Lung (tissue), 12 donors: Measurements from ENCODE around the gene KDM4C. TPM values are rescaled to one million over a fixed set of nuclear protein-coding genes. Genes with fewer than 3 reads are reported as not detected.

Experiments
- ATAC-seq: fragments of 200-7000 bp; cut with Tn5 transposase; one replicate; pipeline ENCODE4 v1.9.1; 2020; ENCODE audit warnings: moderate number of reproducible peaks; ENCODE audit not compliant: insufficient read depth, low FRiP score
- DNase-seq, 3 donors: peaks; one replicate each; pipeline ENCODE4 v3.0.0-alpha.2; 2013 to 2017
- H3K27ac ChIP-seq, 2 donors: one replicate each; pipeline ENCODE4 v1.5.1; 2013; ENCODE audit warnings: mild to moderate bottlenecking in 2 of 2, moderate library complexity in 2 of 2, control low read depth in 1 of 2, inconsistent platforms in 1 of 2, low read depth in 1 of 2, low read length in 1 of 2
- H3K27me3 ChIP-seq, 3 donors: one replicate each; pipeline ENCODE4 v1.5.1; 2013; ENCODE audit warnings: low read length in 2 of 3; ENCODE audit not compliant: control insufficient read depth in 3 of 3, insufficient read depth in 3 of 3
- H3K36me3 ChIP-seq, 4 donors: one replicate each; pipeline ENCODE4 v1.5.1; 2013; ENCODE audit warnings: low read length in 4 of 4, mild to moderate bottlenecking in 1 of 4, moderate library complexity in 1 of 4; ENCODE audit not compliant: control insufficient read depth in 4 of 4, insufficient read depth in 4 of 4
- H3K4me1 ChIP-seq, 5 donors: one replicate each; pipeline ENCODE4 v1.5.1; 2013; ENCODE audit warnings: low read length in 5 of 5, mild to moderate bottlenecking in 2 of 5, moderate library complexity in 1 of 5; ENCODE audit not compliant: control insufficient read depth in 5 of 5, insufficient read depth in 5 of 5
- H3K4me3 ChIP-seq: one replicate; pipeline ENCODE4 v1.5.1; 2013; ENCODE audit warnings: mild to moderate bottlenecking, control low read depth, moderate library complexity
- H3K9ac ChIP-seq, 2 donors: one replicate each; pipeline ENCODE4 v1.5.1; 2013; ENCODE audit warnings: low read length in 2 of 2, control low read depth in 1 of 2; ENCODE audit not compliant: insufficient read depth in 1 of 2
- H3K9me3 ChIP-seq, 4 donors: one replicate each; pipeline ENCODE4 v1.5.1; 2013; ENCODE audit warnings: low read length in 3 of 4, mild to moderate bottlenecking in 1 of 4, moderate library complexity in 1 of 4; ENCODE audit not compliant: control insufficient read depth in 4 of 4, insufficient read depth in 3 of 4
- CTCF ChIP-seq: IDR thresholded peaks from 2 replicates; pipeline ENCODE4 v1.5.1; 2012; ENCODE audit warnings: mild to moderate bottlenecking; ENCODE audit errors: control extremely low read depth, extremely low read depth
- WGBS, 2 donors: extraction: QIAGEN DNeasy Blood & Tissue Kit; methylation state at CpG; one replicate each; pipeline ENCODE4 v1.1.7; 2013; 5-methylcytosine and 5-hydroxymethylcytosine counted together
- polyA plus RNA-seq, 2 donors: library from polyadenylated mRNA; stranded (reverse); fragments of 200-250 nt; gene quantifications; one replicate each; pipeline ENCODE4 v1.2.1, GENCODE V29; 2013
- total RNA-seq, 2 donors: library from RNA; depleted of rRNA in 1 of 2; stranded (reverse); fragments of >200 nt in 1 of 2; gene quantifications; one replicate each; pipeline ENCODE4 v1.2.1, GENCODE V29; 2014 to 2021
- donor health status: control.
- donor health status: control.
- donor health status: Bipolar disorder and iron deficiency.
- donor health status: healthy.
- donor health status: DM: yes; HTN: yes; CAD: no.

KDM4C gene
- total and polyA plus RNA-seq, 4 donors: 7.1 to 78.5 (median 25.0) TPM

- no peak for DNase-seq
- Histone ChIP-seq H3K36me3 (peaks cover 0 to 6% (median under 1%) of the 10 kb centered on the region in 4 donors), H3K9ac (no peak overlapping the region), H3K27me3 (no peaks in the 10 kb centered on the region), H3K4me1 (peaks cover 0 to 13% (median 9%) of the 10 kb centered on the region in 5 donors), H3K9me3 (no peaks in the 10 kb centered on the region), H3K4me3 (no peak overlapping the region), H3K27ac (no peak overlapping the region)
- no peak for ATAC-seq
- TF ChIP-seq CTCF: no peak
- WGBS, 2 donors: 97% methylated on average over 7 of the region's 7 CpGs
Measured at GRCh38 chr9:6900440-6900883, 142.7 kb downstream of the KDM4C start.

- no peak for TF ChIP-seq CTCF
- Histone ChIP-seq H3K4me1 (peaks cover 0 to 13% (median 10%) of the 10 kb centered on the region in 5 donors), H3K9ac (no peak overlapping the region), H3K9me3 (no peaks in the 10 kb centered on the region), H3K27ac (no peak overlapping the region), H3K4me3 (no peak overlapping the region), H3K27me3 (no peaks in the 10 kb centered on the region), H3K36me3 (peaks cover 0 to 5% (median under 1%) of the 10 kb centered on the region in 4 donors)
- no peak for DNase-seq
- 97% methylated on average over 2 of the region's 2 CpGs for WGBS, 2 donors
- no peak for ATAC-seq
Measured at GRCh38 chr9:6901180-6901579, 143.4 kb downstream of the KDM4C start.

GRCh38 chr9:6902423-6902822 lies 144.7 kb downstream of the KDM4C start:
- Histone ChIP-seq H3K9me3 (no peaks in the 10 kb centered on the region), H3K27me3 (no peaks in the 10 kb centered on the region), H3K9ac (no peak overlapping the region), H3K4me3 (no peak overlapping the region), H3K27ac (no peak overlapping the region), H3K4me1 (peaks cover 0 to 10% (median 7%) of the 10 kb centered on the region in 5 donors), H3K36me3 (peaks cover 0 to 5% (median 0%) of the 10 kb centered on the region in 4 donors)
- 70 to 78% methylated on average over 5 of the region's 5 CpGs for WGBS, 2 donors
- no peak for TF ChIP-seq CTCF
- DNase-seq (no peak), ATAC-seq (no peak)

GRCh38 chr9:6904371-6904770 lies 146.6 kb downstream of the KDM4C start:
- DNase-seq: no peak
- peaks cover 0 to 4% (median 2%) of the 10 kb centered on the region in 5 donors for H3K4me1 ChIP-seq
- no peak overlapping the region for H3K4me3 ChIP-seq
- no peak overlapping the region for H3K9ac ChIP-seq
- WGBS, 2 donors: 95 to 98% methylated on average over 2 of the region's 2 CpGs
- H3K27me3 ChIP-seq: no peaks in the 10 kb centered on the region
- H3K27ac ChIP-seq: no peak overlapping the region
- ATAC-seq: no peak
- H3K9me3 ChIP-seq: no peaks in the 10 kb centered on the region
- TF ChIP-seq CTCF: no peak
- peaks cover 0 to 5% (median 0%) of the 10 kb centered on the region in 4 donors for H3K36me3 ChIP-seq
